Peyer's patch (tissue), 4 donors: ENCODE data around the gene MAP7D1. TPM values are rescaled to one million over a fixed set of nuclear protein-coding genes. Genes with fewer than 3 reads are reported as not detected.
"Not testable (repeated sequence)": the region's sequence is repeated elsewhere in the genome, so short reads cannot be mapped to it uniquely, and the experiment has no call there.

Experiments used
- DNase-seq, 3 donors: peaks; one replicate each; pipeline ENCODE4 v3.0.0-alpha.2; 2017 to 2019
- H3K27ac ChIP-seq, 4 donors: fragments of 200-600 bp; sonication (generic); one replicate each; pipeline ENCODE4 v1.5.1; 2016 to 2019
- H3K27me3 ChIP-seq, 2 donors: fragments of 200-600 bp; sonication (generic); one replicate each; pipeline ENCODE4 v1.5.1; 2019
- H3K36me3 ChIP-seq, 3 donors: fragments of 200-600 bp; sonication (generic); one replicate each; pipeline ENCODE4 v1.5.1; 2016 to 2019
- H3K4me1 ChIP-seq, 4 donors: fragments of 200-600 bp; sonication (generic); one replicate each; pipeline ENCODE4 v1.5.1; 2016 to 2019
- H3K4me3 ChIP-seq, 4 donors: fragments of 200-600 bp; sonication (generic); 1 replicate in 3 of 4; 2 replicates in 1 of 4; pipeline ENCODE4 v1.5.1; 2016 to 2019; ENCODE audit warnings: mild to moderate bottlenecking in 1 of 4
- H3K9me3 ChIP-seq, 4 donors: fragments of 200-600 bp; sonication (generic); one replicate each; pipeline ENCODE4 v1.5.1; 2016 to 2019; ENCODE audit warnings: mild to moderate bottlenecking in 1 of 4
- POLR2A ChIP-seq, 2 donors: fragments of 450-650 bp; IDR thresholded peaks; one replicate each; pipeline ENCODE4 v1.5.1; 2017; ENCODE audit warnings: antibody characterized with exemption in 2 of 2, mild to moderate bottlenecking in 2 of 2, moderate library complexity in 2 of 2
- total RNA-seq, 4 donors: library from RNA; depleted of rRNA; stranded (reverse); fragments of >200 nt; gene quantifications; one replicate each; pipeline ENCODE4 v1.1.0, GENCODE V29; 2016
- TF ChIP-seq, protein P1 (sequence below), 6 experiments: fragments of 450-650 bp in 4 of 6; fragments of 200-600 bp in 2 of 6; sonication (generic) in 1 of 6; IDR thresholded peaks; one replicate each; pipeline ENCODE4 v1.5.1; 2017 to 2019; ENCODE audit warnings: antibody characterized with exemption in 6 of 6, mild to moderate bottlenecking in 3 of 6, moderate library complexity in 1 of 6

MAP7D1 gene
- total RNA-seq, 4 donors from 2014 or later: 38.2 to 62.7 (median 46.4) TPM

DNA sequence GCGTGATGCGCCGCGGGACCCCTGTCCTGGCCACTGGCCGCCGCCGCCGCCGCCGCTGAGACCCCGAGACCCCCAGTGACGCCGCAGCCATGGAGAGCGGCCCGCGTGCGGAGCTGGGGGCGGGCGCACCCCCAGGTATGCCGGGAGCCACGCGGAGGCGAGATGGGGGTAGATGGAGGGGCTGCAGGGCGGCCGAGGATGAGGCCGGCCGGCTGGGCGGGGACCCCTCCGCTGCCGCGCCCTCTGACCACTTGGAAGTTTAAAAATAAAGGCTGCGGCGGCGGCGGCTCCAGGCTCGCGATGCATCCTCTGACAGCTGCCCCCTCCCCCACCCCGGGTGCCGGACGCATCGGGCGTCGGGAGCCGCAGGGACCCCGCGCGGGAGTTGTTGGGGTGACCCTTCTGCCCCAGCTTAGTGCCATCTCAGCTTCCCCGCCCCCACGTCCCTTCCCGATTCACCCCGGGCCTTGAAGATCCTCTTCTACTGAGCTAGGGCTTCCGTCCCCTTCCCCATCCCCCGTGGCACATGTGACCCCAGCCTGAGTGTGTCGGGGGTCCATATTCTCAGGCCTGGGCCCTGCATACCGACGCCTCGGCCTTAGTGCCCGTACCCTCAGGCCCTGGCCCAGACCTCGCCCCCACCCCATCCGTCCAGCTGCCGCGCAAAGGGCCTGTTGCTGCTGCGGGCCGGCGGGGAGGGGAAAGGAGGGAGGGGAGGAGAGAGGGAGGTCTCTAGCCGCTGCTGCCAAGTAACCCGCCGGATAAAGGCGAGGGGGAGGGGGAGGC lies 562 bp downstream of the MAP7D1 start:
- peak overlapping the region; percentile 97 to 100 (median 98) for H3K27ac ChIP-seq
- no peaks in the 10 kb centered on the region for H3K36me3 ChIP-seq
- no peaks in the 10 kb centered on the region for H3K9me3 ChIP-seq
- H3K4me3 ChIP-seq: peak overlapping the region; percentile 98 to 100 (median 99)
- peak; percentile 67 to 81 (median 69) for DNase-seq
- TF ChIP-seq POLR2A (IDR thresholded peaks at IDR 0.05): no peak
- TF ChIP-seq, protein P1, sequence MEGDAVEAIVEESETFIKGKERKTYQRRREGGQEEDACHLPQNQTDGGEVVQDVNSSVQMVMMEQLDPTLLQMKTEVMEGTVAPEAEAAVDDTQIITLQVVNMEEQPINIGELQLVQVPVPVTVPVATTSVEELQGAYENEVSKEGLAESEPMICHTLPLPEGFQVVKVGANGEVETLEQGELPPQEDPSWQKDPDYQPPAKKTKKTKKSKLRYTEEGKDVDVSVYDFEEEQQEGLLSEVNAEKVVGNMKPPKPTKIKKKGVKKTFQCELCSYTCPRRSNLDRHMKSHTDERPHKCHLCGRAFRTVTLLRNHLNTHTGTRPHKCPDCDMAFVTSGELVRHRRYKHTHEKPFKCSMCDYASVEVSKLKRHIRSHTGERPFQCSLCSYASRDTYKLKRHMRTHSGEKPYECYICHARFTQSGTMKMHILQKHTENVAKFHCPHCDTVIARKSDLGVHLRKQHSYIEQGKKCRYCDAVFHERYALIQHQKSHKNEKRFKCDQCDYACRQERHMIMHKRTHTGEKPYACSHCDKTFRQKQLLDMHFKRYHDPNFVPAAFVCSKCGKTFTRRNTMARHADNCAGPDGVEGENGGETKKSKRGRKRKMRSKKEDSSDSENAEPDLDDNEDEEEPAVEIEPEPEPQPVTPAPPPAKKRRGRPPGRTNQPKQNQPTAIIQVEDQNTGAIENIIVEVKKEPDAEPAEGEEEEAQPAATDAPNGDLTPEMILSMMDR (IDR thresholded peaks at IDR 0.05): no peak
- H3K4me1 ChIP-seq: peaks cover 0 to 53% (median 49%) of the 10 kb centered on the region in 4 donors
- H3K27me3 ChIP-seq: no peaks in the 10 kb centered on the region

- H3K27me3 ChIP-seq: no peaks in the 10 kb centered on the region
- peak overlapping the region; percentile 98 to 100 (median 99) for H3K4me3 ChIP-seq
- no peaks in the 10 kb centered on the region for H3K36me3 ChIP-seq
- no peak for TF ChIP-seq POLR2A (IDR thresholded peaks at IDR 0.05)
- TF ChIP-seq, protein P1 (IDR thresholded peaks at IDR 0.05): no peak
- H3K9me3 ChIP-seq: no peaks in the 10 kb centered on the region
- no peak for DNase-seq
- H3K4me1 ChIP-seq: peaks cover 0 to 53% (median 48%) of the 10 kb centered on the region in 4 donors
- H3K27ac ChIP-seq: peak overlapping the region; percentile 97 to 100 (median 98)
These were observed 1.3 kb downstream of the MAP7D1 start for GRCh38 chr1:36157115-36157903.

- peak overlapping the region; percentile 97 to 100 (median 98) for H3K27ac ChIP-seq
- no peaks in the 10 kb centered on the region for H3K36me3 ChIP-seq
- peak overlapping the region; percentile 98 to 100 (median 99) for H3K4me3 ChIP-seq
- no peak for TF ChIP-seq POLR2A (IDR thresholded peaks at IDR 0.05)
- TF ChIP-seq, protein P1 (IDR thresholded peaks at IDR 0.05): no peak
- peaks cover 0 to 59% (median 50%) of the 10 kb centered on the region in 4 donors for H3K4me1 ChIP-seq
- no peaks in the 10 kb centered on the region for H3K9me3 ChIP-seq
- no peaks in the 10 kb centered on the region for H3K27me3 ChIP-seq
- DNase-seq: no peak
These were observed 2.2 kb downstream of the MAP7D1 start for GRCh38 chr1:36157973-36158826.

DNA sequence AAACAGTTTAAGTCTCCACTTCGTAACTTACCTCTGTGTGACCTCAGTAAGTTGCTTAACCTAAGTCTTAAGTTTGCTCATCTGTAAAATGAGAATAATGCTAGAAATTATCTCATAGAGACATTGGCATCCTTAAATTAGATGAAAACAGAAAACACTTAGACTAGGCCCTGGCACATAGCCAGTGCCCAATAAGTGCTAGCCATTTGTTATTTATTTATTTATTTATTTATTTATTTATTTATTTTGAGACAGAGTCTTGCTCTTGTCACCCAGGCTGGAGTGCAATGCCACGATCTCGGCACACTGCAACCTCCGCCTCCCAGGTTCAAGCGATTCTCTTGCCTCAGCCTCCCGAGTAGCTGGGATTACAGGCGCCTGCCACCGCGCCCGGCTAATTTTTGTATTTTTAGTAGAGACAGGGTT lies 2.9 kb downstream of the MAP7D1 start:
- peak overlapping the region in 3 of 4 donors; percentile 22 to 100 (median 97) for H3K27ac ChIP-seq
- not testable (repeated sequence) for H3K9me3 ChIP-seq, H3K27me3 ChIP-seq, H3K36me3 ChIP-seq, DNase-seq
- H3K4me3 ChIP-seq: peak overlapping the region in 1 of 4 donors; percentile 98
- H3K4me1 ChIP-seq: peaks cover 0 to 62% (median 50%) of the 10 kb centered on the region in 4 donors

- no peaks in the 10 kb centered on the region for H3K9me3 ChIP-seq
- H3K4me1 ChIP-seq: peaks cover 0 to 61% (median 50%) of the 10 kb centered on the region in 4 donors
These were observed 3.8 kb downstream of the MAP7D1 start for GRCh38 chr1:36159614-36160387.

More at GRCh38 chr1:36159614-36160387, 3.8 kb downstream of the MAP7D1 start:
- peak overlapping the region; percentile 78 to 100 (median 84) for H3K27ac ChIP-seq
- no peak for DNase-seq
- TF ChIP-seq, protein P1 (IDR thresholded peaks at IDR 0.05): no peak
- TF ChIP-seq POLR2A (IDR thresholded peaks at IDR 0.05): no peak
- no peaks in the 10 kb centered on the region for H3K27me3 ChIP-seq
- no peaks in the 10 kb centered on the region for H3K36me3 ChIP-seq
- H3K4me3 ChIP-seq: peak overlapping the region in 2 of 4 donors; percentile 41 to 52
